ENCODE data around the gene MRPL20.

DNA sequence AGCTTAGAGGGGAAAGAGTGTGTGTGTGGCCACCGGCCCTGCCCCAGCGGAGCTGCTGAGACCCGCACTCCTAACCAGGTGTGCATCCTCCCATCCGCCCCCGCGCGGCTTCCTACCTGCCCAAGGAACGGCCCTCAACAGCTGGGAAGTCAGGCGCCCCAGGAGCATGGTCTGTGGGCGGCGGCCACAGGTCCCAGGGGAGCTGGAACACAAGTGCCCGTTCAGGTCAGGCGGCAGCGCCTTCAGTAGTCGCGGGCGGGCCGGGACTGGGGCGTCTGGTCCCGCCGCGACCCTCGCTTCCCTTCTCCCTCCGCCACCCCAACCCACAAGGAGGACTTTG lies 32.5 kb downstream of the MRPL20 start:
- TF ChIP-seq FOXM1 (IDR thresholded peaks at IDR 0.05; ENCODE audit: borderline replicate concordance) (no peak), L3MBTL2 (conservative IDR thresholded peaks at IDR 0.05) (no peak), BHLHE40 (IDR thresholded peaks at IDR 0.05; ENCODE audit: borderline replicate concordance) (no peak), FOXA1 (IDR thresholded peaks at IDR 0.05) (no peak), SUZ12 (IDR thresholded peaks at IDR 0.05) (no peak), SP1 (IDR thresholded peaks at IDR 0.05) (no peak)
